Adrenal gland (tissue), 12 donors: ENCODE results near the gene HAT1. TPM values are rescaled to one million over a fixed set of nuclear protein-coding genes. Genes with fewer than 3 reads are reported as not detected.

Source experiments
- DNase-seq, 7 donors: peaks; one replicate each; pipeline ENCODE4 v3.0.0-alpha.2; 2019 to 2020
- H3K27ac ChIP-seq, 5 donors: fragments of 200-600 bp; sonication (generic) in 4 of 5; 1 replicate in 3 of 5; 2 replicates in 2 of 5; pipeline versions ENCODE4 v1.5.1 to v1.8.0; 2016 to 2020; ENCODE audit warnings: mild to moderate bottlenecking in 1 of 5
- H3K27me3 ChIP-seq: fragments of 200-600 bp; 2 replicates; pipeline ENCODE4 v1.8.0; 2021
- H3K36me3 ChIP-seq, 2 donors: fragments of 200-600 bp; replicated peaks in 1 of 2; 1 replicate in 1 of 2; 2 replicates in 1 of 2; pipeline versions ENCODE4 v1.5.1 to v1.8.0; 2018 to 2022
- H3K4me1 ChIP-seq, 2 donors: fragments of 200-600 bp; replicated peaks in 1 of 2; 1 replicate in 1 of 2; 2 replicates in 1 of 2; pipeline versions ENCODE4 v1.5.1 to v1.8.0; 2018 to 2021
- H3K4me3 ChIP-seq, 4 donors: fragments of 200-600 bp; sonication (generic) in 3 of 4; one replicate each; pipeline ENCODE4 v1.5.1; 2016 to 2018
- H3K9me3 ChIP-seq, 3 donors: fragments of 200-600 bp; sonication (generic) in 1 of 3; replicated peaks in 1 of 3; 1 replicate in 2 of 3; 2 replicates in 1 of 3; pipeline versions ENCODE4 v1.5.1 to v1.8.0; 2016 to 2021
- POLR2A ChIP-seq, 2 donors: fragments of 450-650 bp; IDR thresholded peaks; one replicate each; pipeline ENCODE4 v1.6.1; 2017; ENCODE audit warnings: antibody characterized with exemption in 2 of 2, mild to moderate bottlenecking in 2 of 2, moderate library complexity in 1 of 2
- WGBS, 4 donors: extraction: QIAGEN DNeasy Blood & Tissue Kit in 2 of 4; methylation state at CpG; one replicate each; pipeline versions ENCODE4 v1.1.5 to v1.1.7; 2013 to 2017; 5-methylcytosine and 5-hydroxymethylcytosine counted together
- intact Hi-C, 2 donors: fragments of 100-400 bp; cut with DNase I; formaldehyde crosslinking; loops; one replicate each; pipeline versions ENCODE4 v1.14.1 to v1.15.0; 2022 to 2023
- polyA plus RNA-seq, 3 donors: library from polyadenylated mRNA; stranded (reverse); fragments of 200-250 nt in 2 of 3; fragments of 350-450 nt in 1 of 3; fragmentation: Illumina TruSeq in 1 of 3; extraction: RNeasy Lipid Tissue Mini Kit (QIAGEN cat#74804) in 1 of 3; gene quantifications; one replicate each; pipeline ENCODE4 v1.2.3, GENCODE V29; 2013 to 2014
- total RNA-seq, 9 donors: library from RNA; depleted of rRNA in 4 of 9; stranded (reverse); fragments of >200 nt in 4 of 9; fragments of 120-200 nt in 1 of 9; fragmentation: NEBNext Ultra II Directional in 1 of 9; extraction: Animal tissue kit (Norgen Biotek cat#: 25700) in 1 of 9; gene quantifications; one replicate each; pipeline versions ENCODE4 v1.1.0 to v1.2.4, GENCODE V29; 2013 to 2023
- TF ChIP-seq, protein P1 (sequence below), 6 experiments: fragments of 450-650 bp in 4 of 6; fragments of 200-600 bp in 2 of 6; sonication (generic) in 1 of 6; IDR thresholded peaks; 1 replicate in 5 of 6; 2 replicates in 1 of 6; pipeline versions ENCODE4 v1.5.1 to v1.8.0; 2016 to 2021; ENCODE audit warnings: antibody characterized with exemption in 6 of 6, mild to moderate bottlenecking in 2 of 6, moderate library complexity in 1 of 6
- donor health status: healthy with polysubstance abuse.
- donor health status: Bipolar disorder and iron deficiency.
- donor health status: DM: yes; HTN: yes; CAD: no.
- donor health status: DM: no; HTN: no; CAD: no.
- donor health status: DM: no; HTN: no; CAD: no.
- donor health status: DM: yes; HTN: yes; CAD: no.

Gene HAT1
- total and polyA plus RNA-seq, 12 donors, result 9.3 to 103 (median 35.2) TPM

DNA sequence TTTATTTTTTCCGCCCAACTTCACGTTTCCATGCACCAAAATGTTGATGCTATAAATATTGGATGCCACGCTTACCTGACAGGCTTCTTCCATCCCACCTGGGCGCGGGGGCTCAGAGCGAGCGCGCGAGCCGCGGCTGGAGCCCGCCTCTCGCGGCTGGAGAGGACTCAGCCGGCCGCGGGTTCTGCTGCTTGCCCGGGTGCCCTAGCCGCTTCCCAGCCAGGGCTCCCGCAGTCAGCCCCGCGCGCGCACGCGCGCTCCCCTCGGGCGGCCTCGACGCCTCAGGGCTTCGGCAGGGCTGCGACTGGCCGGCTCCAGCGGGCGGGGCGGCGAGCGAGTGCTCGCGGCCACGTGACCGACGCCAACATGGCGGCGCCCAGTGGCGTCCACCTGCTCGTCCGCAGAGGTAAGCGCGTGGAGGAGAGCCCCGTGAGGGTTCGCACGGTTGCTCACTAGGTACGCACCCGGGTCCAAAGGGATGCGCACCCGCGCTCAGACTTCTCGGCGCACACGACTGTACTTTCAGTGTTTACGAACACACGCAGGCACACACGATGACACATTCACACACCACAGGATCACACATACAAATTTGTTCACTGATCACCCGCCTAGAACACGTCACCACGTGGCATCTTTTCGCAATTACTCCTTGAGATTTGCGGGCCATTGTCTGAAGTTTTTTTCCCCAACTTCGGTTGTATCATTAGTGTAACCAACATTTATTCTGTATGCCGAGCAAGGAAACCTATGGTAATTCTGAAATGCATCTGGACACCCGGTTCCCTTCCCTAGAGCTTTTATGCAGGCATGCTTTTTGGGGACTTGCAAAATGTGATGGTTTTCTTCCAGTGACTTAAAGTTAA is 77.6 kb downstream of the HAT1 start, which contains the start of gene METAP1D:
Gene METAP1D (plus strand): TSS at position 350 of the 866 bp plus-strand sequence. CDS start 17 bp downstream, at position 367.
- intact Hi-C loops, result loop anchor here (5.0 kb wide), 2 partner anchors 97 to 102 kb away; partner anchors contain the start of gene DLX2 (in 1 of the 2)
- peak; percentile 89 to 94 (median 93) for DNase-seq
- WGBS, 4 donors, result 1 to 2% (median 1%) methylated on average over 27 to 72 of the region's 73 CpGs
- Histone ChIP-seq H3K9me3 (no peaks in the 10 kb centered on the region), H3K36me3 (no peaks in the 10 kb centered on the region), H3K27me3 (no peaks in the 10 kb centered on the region), H3K27ac (peak within 1 kb of the TSS in 3 of 5 donors; percentile 2 to 77 (median 50)), H3K4me1 (peaks cover 0 to 16% of the 10 kb centered on the region in 2 donors), H3K4me3 (peak within 1 kb of the TSS; percentile 10 to 87 (median 44))
- TF ChIP-seq, protein P1, sequence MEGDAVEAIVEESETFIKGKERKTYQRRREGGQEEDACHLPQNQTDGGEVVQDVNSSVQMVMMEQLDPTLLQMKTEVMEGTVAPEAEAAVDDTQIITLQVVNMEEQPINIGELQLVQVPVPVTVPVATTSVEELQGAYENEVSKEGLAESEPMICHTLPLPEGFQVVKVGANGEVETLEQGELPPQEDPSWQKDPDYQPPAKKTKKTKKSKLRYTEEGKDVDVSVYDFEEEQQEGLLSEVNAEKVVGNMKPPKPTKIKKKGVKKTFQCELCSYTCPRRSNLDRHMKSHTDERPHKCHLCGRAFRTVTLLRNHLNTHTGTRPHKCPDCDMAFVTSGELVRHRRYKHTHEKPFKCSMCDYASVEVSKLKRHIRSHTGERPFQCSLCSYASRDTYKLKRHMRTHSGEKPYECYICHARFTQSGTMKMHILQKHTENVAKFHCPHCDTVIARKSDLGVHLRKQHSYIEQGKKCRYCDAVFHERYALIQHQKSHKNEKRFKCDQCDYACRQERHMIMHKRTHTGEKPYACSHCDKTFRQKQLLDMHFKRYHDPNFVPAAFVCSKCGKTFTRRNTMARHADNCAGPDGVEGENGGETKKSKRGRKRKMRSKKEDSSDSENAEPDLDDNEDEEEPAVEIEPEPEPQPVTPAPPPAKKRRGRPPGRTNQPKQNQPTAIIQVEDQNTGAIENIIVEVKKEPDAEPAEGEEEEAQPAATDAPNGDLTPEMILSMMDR (IDR thresholded peaks at IDR 0.05), result no peak
- peak; percentile 53 to 70 for TF ChIP-seq POLR2A (IDR thresholded peaks at IDR 0.05)

DNA sequence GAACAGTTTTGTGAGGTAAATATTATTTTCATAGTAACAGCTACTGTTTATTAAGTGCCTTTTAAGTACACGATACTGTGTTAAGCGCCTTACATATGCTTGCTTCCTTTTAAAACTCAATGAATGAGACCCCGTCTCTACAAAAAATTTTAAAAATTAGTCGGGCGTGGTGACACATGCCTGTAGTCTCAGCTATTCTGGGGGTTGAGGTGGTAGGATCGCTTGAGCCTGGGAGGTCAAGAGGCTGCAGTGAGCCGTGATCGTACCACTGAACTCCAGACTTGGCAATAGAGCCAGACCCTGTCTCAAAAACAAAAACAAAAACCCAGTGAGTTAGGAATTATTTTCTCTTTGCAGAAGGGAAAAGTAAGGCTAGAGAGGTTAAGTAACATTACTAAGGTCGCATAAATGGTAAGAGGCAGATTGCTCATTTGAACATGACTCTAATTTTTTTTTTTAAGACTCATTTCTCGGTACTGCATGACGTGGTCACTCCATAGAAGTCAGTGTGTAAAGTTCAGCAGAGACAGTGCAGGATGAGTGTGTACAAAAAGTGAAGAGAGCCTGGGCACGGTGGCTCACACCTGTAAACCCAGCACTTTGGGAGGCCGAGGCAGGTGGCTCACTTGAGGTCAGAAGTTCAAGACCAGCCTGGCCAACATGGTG is 78.6 kb downstream of the HAT1 start:
- no peaks in the 10 kb centered on the region for H3K27me3 ChIP-seq
- intact Hi-C loops, result loop anchor here in 1 of 2 donors (5.0 kb wide), 1 partner anchor 101 kb away; the partner anchor contains the start of gene DLX2
- no peaks in the 10 kb centered on the region for H3K9me3 ChIP-seq
- H3K36me3 ChIP-seq, result no peaks in the 10 kb centered on the region
- peaks cover 0 to 16% of the 10 kb centered on the region in 2 donors for H3K4me1 ChIP-seq
- H3K27ac ChIP-seq, result no peak overlapping the region
- TF ChIP-seq POLR2A (IDR thresholded peaks at IDR 0.05), result no peak
- TF ChIP-seq, protein P1 (IDR thresholded peaks at IDR 0.05), result no peak
- no peak for DNase-seq
- WGBS, 4 donors, result 83 to 85% (median 84%) methylated on average over 13 of the region's 13 CpGs
- H3K4me3 ChIP-seq, result peak overlapping the region in 1 of 4 donors; percentile 87

DNA sequence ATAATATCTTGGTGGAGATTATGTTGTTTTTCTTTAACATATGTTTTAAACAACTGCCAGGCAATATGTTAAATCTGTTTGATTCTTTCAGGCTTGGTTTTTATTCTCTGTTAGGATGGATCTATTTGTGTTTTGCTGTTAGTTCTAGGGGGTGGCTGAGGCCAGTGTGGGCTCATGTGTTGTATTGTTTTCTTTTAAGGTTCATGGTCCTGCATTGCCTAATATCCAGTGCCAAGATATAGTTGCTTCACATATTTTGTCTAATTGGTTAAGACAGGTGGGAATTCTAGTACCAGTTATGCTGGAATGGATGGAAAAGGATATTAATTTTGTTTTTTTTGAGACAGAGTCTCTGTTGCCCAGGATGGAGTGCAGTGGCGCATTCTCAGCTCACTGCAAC is 85.1 kb downstream of the HAT1 start:
- intact Hi-C loops, result no loop called here
- no peak for DNase-seq
- Histone ChIP-seq H3K27me3 (no peaks in the 10 kb centered on the region), H3K4me3 (no peak overlapping the region), H3K9me3 (no peaks in the 10 kb centered on the region), H3K27ac (no peak overlapping the region), H3K36me3 (no peaks in the 10 kb centered on the region), H3K4me1 (no peaks in the 10 kb centered on the region)
- WGBS, 4 donors, result 92 to 95% (median 95%) methylated on average over 1 of the region's 1 CpG
- TF ChIP-seq, protein P1 (IDR thresholded peaks at IDR 0.05), result no peak
- no peak for TF ChIP-seq POLR2A (IDR thresholded peaks at IDR 0.05)

DNA sequence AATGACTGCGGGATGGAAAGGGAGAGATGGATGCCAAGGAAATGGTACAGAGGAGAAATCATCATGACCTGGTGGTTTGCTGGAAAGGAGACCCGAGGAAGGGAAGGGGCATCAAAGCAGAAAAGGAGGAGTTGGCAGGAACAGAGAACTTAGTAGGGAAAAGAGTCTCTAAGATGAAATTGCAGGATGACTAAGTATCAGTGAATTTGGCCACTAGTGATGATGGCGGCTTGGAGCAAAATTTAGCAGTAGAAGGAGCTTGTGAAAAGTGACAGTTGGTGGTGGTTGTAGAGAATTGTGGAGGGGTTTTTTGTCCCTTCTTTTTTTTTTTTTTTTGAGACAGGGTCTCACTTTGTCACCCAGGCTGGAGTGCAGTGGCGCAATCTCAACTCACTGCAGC is 87.6 kb downstream of the HAT1 start:
- Histone ChIP-seq H3K36me3 (no peaks in the 10 kb centered on the region), H3K27ac (no peak overlapping the region), H3K4me1 (no peaks in the 10 kb centered on the region), H3K9me3 (no peaks in the 10 kb centered on the region), H3K4me3 (no peak overlapping the region), H3K27me3 (no peaks in the 10 kb centered on the region)
- TF ChIP-seq, protein P1 (IDR thresholded peaks at IDR 0.05), result no peak
- TF ChIP-seq POLR2A (IDR thresholded peaks at IDR 0.05), result no peak
- no peak for DNase-seq
- WGBS, 4 donors, result 94 to 96% (median 95%) methylated on average over 4 of the region's 4 CpGs
- intact Hi-C loops, result no loop called here
